Stimulated activated CD4-positive, alpha-beta T cell treated with anti-CD3 and anti-CD28 coated beads, Interleukin-2, amount 100 ng/mL, for 24 hours (primary cell): Measurements from ENCODE around the gene ARHGEF10L.

Experiments
- DNase-seq, 2 donors: peaks; one replicate each; pipeline ENCODE4 v3.0.0-alpha.2; 2020

Gene ARHGEF10L

GRCh38 chr1:17746920-17747319 is 207.4 kb downstream of the ARHGEF10L start:
- DNase-seq = no peak
